Measurements from ENCODE around the gene AIRE. TPM values are rescaled to one million over a fixed set of nuclear protein-coding genes. Genes with fewer than 3 reads are reported as not detected.

AIRE gene
- total RNA-seq, 1 donor from 2014 or later: 0.13 TPM

- Mint-ChIP-seq H3K9me3 (peaks cover 3% of the 10 kb centered on the region), H3K36me3 (no peaks in the 10 kb centered on the region), H3K4me1 (no peaks in the 10 kb centered on the region), H3K27me3 (ENCODE audit: low read depth) (no peaks in the 10 kb centered on the region), H3K4me3 (no peak overlapping the region), H3K27ac (no peak overlapping the region)
- DNase-seq (ENCODE audit: low spot score in 2 of 2, unreplicated experiment in 2 of 2): no peak
- no peak for TF ChIP-seq CTCF (IDR thresholded peaks at IDR 0.05; ENCODE audit: unreplicated experiment)
Observed at GRCh38 chr21:44255511-44255981, 30.1 kb upstream of the AIRE start.

DNA sequence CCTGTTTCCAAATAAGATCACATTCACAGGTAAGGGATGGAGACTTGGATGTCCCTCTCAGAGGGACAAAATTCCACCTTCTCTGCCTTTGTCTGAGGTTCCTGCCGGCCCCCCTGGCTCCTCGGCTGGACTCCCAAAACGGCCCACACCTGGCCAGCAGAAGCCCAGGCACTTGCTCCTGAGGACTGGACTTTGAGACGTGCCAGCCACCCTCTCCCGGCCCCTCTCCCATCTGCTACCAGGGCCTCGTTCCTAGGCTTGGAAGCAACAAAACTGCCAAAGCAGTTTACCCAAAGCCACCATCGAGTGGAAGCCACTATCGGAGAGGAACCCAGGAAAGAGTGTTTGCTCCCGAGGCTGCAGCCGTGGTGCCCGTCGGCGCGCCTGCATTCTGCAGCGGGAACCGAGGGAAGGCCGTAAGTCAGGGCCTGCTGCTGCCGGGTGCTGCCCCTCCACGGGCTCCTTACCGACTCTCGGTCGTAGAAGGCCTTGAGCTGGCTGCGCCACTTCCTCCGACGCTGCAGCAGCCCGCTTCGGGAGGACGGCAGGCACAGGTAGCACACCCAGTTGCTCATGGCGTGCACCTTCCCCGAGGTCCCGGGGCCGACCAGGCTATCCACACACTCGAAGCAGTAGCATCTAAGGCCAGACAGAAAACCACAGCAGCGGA, 27.5 kb upstream of the AIRE start:
- TF ChIP-seq CTCF (IDR thresholded peaks at IDR 0.05; ENCODE audit: unreplicated experiment): no peak
- Mint-ChIP-seq H3K9me3 (peaks cover 3% of the 10 kb centered on the region), H3K27me3 (ENCODE audit: low read depth) (no peaks in the 10 kb centered on the region), H3K4me3 (no peak overlapping the region), H3K36me3 (no peaks in the 10 kb centered on the region), H3K27ac (no peak overlapping the region), H3K4me1 (no peaks in the 10 kb centered on the region)
- no peak for DNase-seq (ENCODE audit: low spot score in 2 of 2, unreplicated experiment in 2 of 2)

- Mint-ChIP-seq H3K4me3 (no peak overlapping the region), H3K36me3 (no peaks in the 10 kb centered on the region), H3K27ac (no peak overlapping the region), H3K27me3 (ENCODE audit: low read depth) (no peaks in the 10 kb centered on the region), H3K9me3 (peaks cover 3% of the 10 kb centered on the region), H3K4me1 (peaks cover 5% of the 10 kb centered on the region)
- no peak for TF ChIP-seq CTCF (IDR thresholded peaks at IDR 0.05; ENCODE audit: unreplicated experiment)
- DNase-seq (ENCODE audit: low spot score in 2 of 2, unreplicated experiment in 2 of 2): no peak
Observed at GRCh38 chr21:44259082-44259705, 26.5 kb upstream of the AIRE start.

DNA sequence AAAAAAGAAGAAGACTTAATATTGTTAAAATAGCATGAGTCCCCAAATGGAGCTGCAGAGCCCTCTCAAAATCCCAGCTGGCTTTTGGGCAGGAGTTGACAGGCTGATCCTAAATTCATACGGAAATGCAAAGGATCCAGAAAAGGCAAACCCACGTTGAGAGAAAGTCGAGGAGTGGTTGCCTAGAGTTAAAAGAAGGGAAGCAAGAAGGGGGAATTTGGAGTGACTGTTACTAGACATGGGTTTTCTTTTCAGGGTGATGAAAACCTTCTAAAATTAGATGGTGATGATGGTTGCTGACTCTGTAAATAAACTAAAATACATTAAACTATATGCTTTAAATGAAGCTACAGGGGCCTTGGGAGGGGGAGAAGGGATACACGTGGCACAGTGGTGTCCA, 25.6 kb upstream of the AIRE start:
- no peak for DNase-seq (ENCODE audit: low spot score in 2 of 2, unreplicated experiment in 2 of 2)
- Mint-ChIP-seq H3K9me3 (peaks cover 3% of the 10 kb centered on the region), H3K27ac (no peak overlapping the region), H3K4me1 (peaks cover 5% of the 10 kb centered on the region), H3K27me3 (ENCODE audit: low read depth) (no peaks in the 10 kb centered on the region), H3K4me3 (no peak overlapping the region), H3K36me3 (no peaks in the 10 kb centered on the region)
- TF ChIP-seq CTCF (IDR thresholded peaks at IDR 0.05; ENCODE audit: unreplicated experiment): no peak

DNA sequence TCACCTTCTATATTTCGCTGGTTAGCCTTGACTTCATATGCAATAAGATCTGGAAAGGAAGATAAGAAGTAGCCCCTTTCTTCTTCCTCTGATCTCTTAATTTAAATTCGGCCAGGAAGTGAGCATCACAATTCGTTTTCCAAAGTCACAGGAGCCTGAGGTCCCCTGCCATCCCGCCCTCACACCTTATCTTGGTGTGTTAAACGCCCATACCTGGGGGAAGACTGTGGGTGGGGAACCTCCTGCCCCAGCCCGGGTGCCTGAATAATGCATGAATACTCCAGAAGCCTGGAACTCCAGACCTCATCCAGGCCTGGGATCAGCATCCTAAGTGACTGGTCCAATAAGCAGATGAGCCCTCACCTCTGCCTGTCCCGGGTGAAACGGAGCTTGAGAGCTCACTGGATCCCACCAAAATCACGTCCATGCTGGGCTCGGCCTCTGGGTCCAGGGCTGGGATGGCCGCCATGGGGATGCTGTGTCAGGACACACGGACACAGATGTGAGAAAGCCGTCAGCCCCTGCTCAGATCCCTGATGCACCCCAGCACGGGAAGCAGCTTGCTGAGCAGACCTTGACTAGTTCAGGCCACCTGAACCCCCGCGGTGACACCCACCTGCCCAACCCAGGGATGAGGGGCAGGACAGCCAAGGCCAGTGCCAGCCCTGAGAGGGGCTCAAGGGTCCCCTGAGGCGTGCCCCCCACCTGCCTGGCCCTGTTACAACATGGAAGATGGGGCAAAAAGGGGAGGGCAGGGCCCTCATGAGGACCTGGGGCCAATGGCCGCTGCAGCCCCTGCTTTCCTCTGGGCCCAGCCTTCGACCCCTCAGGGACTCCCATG, 24.7 kb upstream of the AIRE start:
- Mint-ChIP-seq H3K36me3 (no peaks in the 10 kb centered on the region), H3K4me3 (no peak overlapping the region), H3K27ac (no peak overlapping the region), H3K9me3 (peaks cover 3% of the 10 kb centered on the region), H3K4me1 (peaks cover 5% of the 10 kb centered on the region), H3K27me3 (ENCODE audit: low read depth) (no peaks in the 10 kb centered on the region)
- no peak for DNase-seq (ENCODE audit: low spot score in 2 of 2, unreplicated experiment in 2 of 2)
- TF ChIP-seq CTCF (IDR thresholded peaks at IDR 0.05; ENCODE audit: unreplicated experiment): no peak

All from mesothelial cell of epicardium (in vitro differentiated cells).